H9 (cell line): Measurements from ENCODE around the gene ATXN10. TPM values are rescaled to one million over a fixed set of nuclear protein-coding genes. Genes with fewer than 3 reads are reported as not detected.

Experiments
- DNase-seq: peaks from one replicate; pipeline ENCODE4 v3.0.0-alpha.2; 2017
- H2AFZ ChIP-seq: one replicate; pipeline ENCODE4 v1.6.1; 2013; ENCODE audit warnings: mild to moderate bottlenecking, low read length, control low read depth, moderate library complexity
- H2AK5ac ChIP-seq: 2 replicates; pipeline ENCODE4 v1.6.1; 2013; ENCODE audit warnings: low read length, control low read depth, mixed read lengths; ENCODE audit not compliant: insufficient read length
- H2BK120ac ChIP-seq: one replicate; pipeline ENCODE4 v1.6.1; 2013; ENCODE audit warnings: low read depth, mild to moderate bottlenecking, low read length, control low read depth, inconsistent platforms; ENCODE audit not compliant: poor library complexity, severe bottlenecking
- H2BK12ac ChIP-seq: 2 replicates; pipeline ENCODE4 v1.6.1; 2013; ENCODE audit warnings: low read length, control low read depth, mixed read lengths, low read depth; ENCODE audit not compliant: insufficient read length
- H2BK15ac ChIP-seq: 2 replicates; pipeline ENCODE4 v1.6.1; 2013; ENCODE audit warnings: low read depth, low read length, control low read depth
- H2BK20ac ChIP-seq: one replicate; pipeline ENCODE4 v1.6.1; 2013; ENCODE audit warnings: low read depth, mild to moderate bottlenecking, low read length, control low read depth, inconsistent platforms; ENCODE audit not compliant: poor library complexity, severe bottlenecking
- H2BK5ac ChIP-seq: 2 replicates; pipeline ENCODE4 v1.6.1; 2013; ENCODE audit warnings: low read length, control low read depth, mixed read lengths; ENCODE audit not compliant: insufficient read length
- H3K14ac ChIP-seq: 2 replicates; pipeline ENCODE4 v1.6.1; 2013; ENCODE audit warnings: low read length, control low read depth; ENCODE audit not compliant: insufficient read depth
- H3K18ac ChIP-seq: 2 replicates; pipeline ENCODE4 v1.6.1; 2013; ENCODE audit warnings: low read depth, mild to moderate bottlenecking, mixed read lengths, low read length, control low read depth; ENCODE audit not compliant: insufficient read length
- H3K23ac ChIP-seq: 2 replicates; pipeline ENCODE4 v1.6.1; 2013; ENCODE audit warnings: low read length, control low read depth, mixed read lengths, low read depth; ENCODE audit not compliant: insufficient read length
- H3K23me2 ChIP-seq: 2 replicates; pipeline ENCODE4 v1.6.1; 2013; ENCODE audit warnings: low read depth, mild to moderate bottlenecking, mixed read lengths, low read length, control low read depth; ENCODE audit not compliant: insufficient read length, poor library complexity, severe bottlenecking
- H3K27ac ChIP-seq: 2 replicates; pipeline ENCODE4 v1.5.1; 2013; ENCODE audit warnings: low read length, control low read depth, mixed read lengths, low read depth; ENCODE audit not compliant: insufficient read length
- H3K27me3 ChIP-seq: 2 replicates; pipeline ENCODE4 v1.6.1; 2013; ENCODE audit warnings: low read length, control low read depth, inconsistent platforms; ENCODE audit not compliant: insufficient read depth
- H3K4ac ChIP-seq: 2 replicates; pipeline ENCODE4 v1.6.1; 2013; ENCODE audit warnings: low read depth, mild to moderate bottlenecking, control low read depth, inconsistent platforms, low read length, moderate library complexity
- H3K4me1 ChIP-seq: 2 replicates; pipeline ENCODE4 v1.6.1; 2013; ENCODE audit warnings: low read length, control low read depth, inconsistent platforms; ENCODE audit not compliant: insufficient read depth
- H3K4me2 ChIP-seq: 2 replicates; pipeline ENCODE4 v1.6.1; 2013; ENCODE audit warnings: low read length, control low read depth, mixed read lengths; ENCODE audit not compliant: insufficient read length, insufficient read depth
- H3K56ac ChIP-seq: 2 replicates; pipeline ENCODE4 v1.6.1; 2013; ENCODE audit warnings: low read depth, mild to moderate bottlenecking, mixed read lengths, low read length, control low read depth; ENCODE audit not compliant: insufficient read length
- H3K79me1 ChIP-seq: 2 replicates; pipeline ENCODE4 v1.6.1; 2013; ENCODE audit warnings: low read depth, mild to moderate bottlenecking, moderate library complexity, low read length, control low read depth, inconsistent platforms; ENCODE audit not compliant: insufficient read depth, poor library complexity, severe bottlenecking
- H3K79me2 ChIP-seq: 2 replicates; pipeline ENCODE4 v1.6.1; 2013; ENCODE audit warnings: low read length, control low read depth, inconsistent platforms; ENCODE audit not compliant: insufficient read depth
- H3K9ac ChIP-seq: 2 replicates; pipeline ENCODE4 v1.6.1; 2013; ENCODE audit warnings: low read length, control low read depth, mixed read lengths; ENCODE audit not compliant: insufficient read length; ENCODE audit errors: extremely low read depth
- H3K9me3 ChIP-seq: one replicate; pipeline ENCODE4 v1.6.1; 2013; ENCODE audit warnings: low read depth, low read length, inconsistent platforms; ENCODE audit not compliant: control insufficient read depth
- H3T11ph ChIP-seq: one replicate; pipeline ENCODE4 v1.6.1; 2013; ENCODE audit warnings: mild to moderate bottlenecking, low read length, control low read depth, inconsistent platforms
- H4K20me1 ChIP-seq: one replicate; pipeline ENCODE4 v1.6.1; 2013; ENCODE audit not compliant: control insufficient read depth, insufficient read length, insufficient read depth
- H4K5ac ChIP-seq: 2 replicates; pipeline ENCODE4 v1.6.1; 2013; ENCODE audit warnings: low read depth, mild to moderate bottlenecking, mixed read lengths, low read length, control low read depth; ENCODE audit not compliant: insufficient read length
- H4K8ac ChIP-seq: replicated peaks from 2 replicates; pipeline ENCODE4 v1.6.1; 2013; ENCODE audit warnings: low read length, control low read depth, mixed read lengths, low read depth; ENCODE audit not compliant: insufficient read length
- H4K91ac ChIP-seq: 2 replicates; pipeline ENCODE4 v1.6.1; 2013; ENCODE audit warnings: low read depth, mild to moderate bottlenecking, moderate library complexity, mixed read lengths, low read length, control low read depth; ENCODE audit not compliant: insufficient read length
- H3K27ac Mint-ChIP-seq, 3 experiments: 2 replicates in 2 of 3; 3 replicates in 1 of 3; pipeline ENCODE4 v1.8.0; 2020 to 2021; ENCODE audit warnings: mixed read lengths in 3 of 3, mild to moderate bottlenecking in 1 of 3, moderate library complexity in 1 of 3
- H3K27me3 Mint-ChIP-seq: 2 replicates; pipeline ENCODE4 v1.8.0; 2021; ENCODE audit warnings: low read depth, mild to moderate bottlenecking, moderate library complexity, mixed read lengths
- H3K36me3 Mint-ChIP-seq, 3 experiments: 2 replicates in 2 of 3; 3 replicates in 1 of 3; pipeline ENCODE4 v1.8.0; 2020 to 2021; ENCODE audit warnings: low read depth in 3 of 3, mixed read lengths in 3 of 3; ENCODE audit not compliant: insufficient read depth in 1 of 3
- H3K4me1 Mint-ChIP-seq, 2 experiments: 2 replicates each; pipeline ENCODE4 v1.8.0; 2020; ENCODE audit warnings: mixed read lengths in 2 of 2
- H3K4me3 Mint-ChIP-seq, 2 experiments: 2 replicates in 1 of 2; 3 replicates in 1 of 2; pipeline ENCODE4 v1.8.0; 2020 to 2021; ENCODE audit warnings: mild to moderate bottlenecking in 2 of 2, mixed read lengths in 2 of 2, moderate library complexity in 1 of 2
- H3K9me3 Mint-ChIP-seq, 2 experiments: 2 replicates in 1 of 2; 3 replicates in 1 of 2; pipeline ENCODE4 v1.8.0; 2020; ENCODE audit warnings: mild to moderate bottlenecking in 2 of 2, mixed read lengths in 2 of 2, moderate library complexity in 1 of 2
- WGBS: extraction: QIAGEN DNeasy Blood & Tissue Kit; methylation state at CpG from one replicate; pipeline ENCODE4 v1.1.7; 2013; ENCODE audit warnings: missing lambda C conversion rate, low lambda C conversion rate, mixed read lengths; ENCODE audit not compliant: insufficient read length; ENCODE audit errors: extremely low coverage; 5-methylcytosine and 5-hydroxymethylcytosine counted together
- total RNA-seq: library from RNA; stranded (reverse); gene quantifications from 2 replicates; pipeline ENCODE4 v1.2.1, GENCODE V29; 2021
- TF ChIP-seq, protein P1 (sequence below): fragments of 200-600 bp; sonication (generic); conservative IDR thresholded peaks from 3 replicates; pipeline ENCODE4 v1.8.0; 2021; ENCODE audit warnings: antibody characterized with exemption, mild to moderate bottlenecking

Gene ATXN10
- total RNA-seq, 1 experiment from 2014 or later = 210 TPM

DNA sequence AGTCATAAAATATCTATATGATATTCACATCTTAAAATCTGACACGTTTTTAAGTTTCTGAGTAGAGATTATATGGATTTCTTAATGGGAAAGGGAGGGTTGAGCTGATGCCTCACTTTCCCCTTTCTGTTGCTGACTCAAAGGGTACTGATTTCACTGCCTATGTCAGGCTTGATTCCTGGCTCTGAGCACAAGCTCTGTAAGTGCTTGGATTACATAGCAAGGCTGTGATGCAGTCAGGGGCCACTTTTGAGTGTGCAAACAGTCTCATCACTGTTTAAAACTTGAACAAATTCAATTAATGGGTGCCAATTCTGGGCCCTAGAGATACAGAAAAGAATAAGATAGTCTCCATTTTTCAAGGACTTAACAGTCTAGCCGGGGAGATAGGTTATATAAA lies 14.4 kb downstream of the ATXN10 start:
- H3K27me3 ChIP-seq = no peaks in the 10 kb centered on the region
- peaks cover 21% of the 10 kb centered on the region; the same call in 1 of the 2 replicates for H3K79me2 ChIP-seq
- no peak overlapping the region for H2AK5ac ChIP-seq
- no peak overlapping the region for H3K27ac ChIP-seq
- H2BK20ac ChIP-seq = no peak overlapping the region
- Mint-ChIP-seq H3K9me3 (no peaks in the 10 kb centered on the region), H3K27me3 (no peaks in the 10 kb centered on the region), H3K4me1 (peaks cover 2 to 8% of the 10 kb centered on the region in 2 experiments; a peak in 3 of 4 replicates), H3K36me3 (peaks cover 8 to 17% (median 12%) of the 10 kb centered on the region in 3 experiments), H3K27ac (0 out of 7 replicates have a peak overlapping the region, but pooled peaks of 1 of the 3 experiments have one; percentile 51), H3K4me3 (no peak overlapping the region)
- no peak overlapping the region for H3K4me2 ChIP-seq
- no peak overlapping the region for H2BK15ac ChIP-seq
- H2BK5ac ChIP-seq = no peak overlapping the region
- peaks cover 7% of the 10 kb centered on the region for H3K4me1 ChIP-seq
- H3K23ac ChIP-seq = no peak overlapping the region
- peaks cover 10% of the 10 kb centered on the region for H3K79me1 ChIP-seq
- H2BK12ac ChIP-seq = no peak overlapping the region
- H3T11ph ChIP-seq = no peak overlapping the region
- no peak overlapping the region for H3K4ac ChIP-seq
- H2AFZ ChIP-seq = no peak overlapping the region
- no peak overlapping the region for H4K91ac ChIP-seq
- H3K18ac ChIP-seq = no peak overlapping the region
- no peak overlapping the region for H2BK120ac ChIP-seq
- no peaks in the 10 kb centered on the region for H3K23me2 ChIP-seq
- TF ChIP-seq, protein P1, sequence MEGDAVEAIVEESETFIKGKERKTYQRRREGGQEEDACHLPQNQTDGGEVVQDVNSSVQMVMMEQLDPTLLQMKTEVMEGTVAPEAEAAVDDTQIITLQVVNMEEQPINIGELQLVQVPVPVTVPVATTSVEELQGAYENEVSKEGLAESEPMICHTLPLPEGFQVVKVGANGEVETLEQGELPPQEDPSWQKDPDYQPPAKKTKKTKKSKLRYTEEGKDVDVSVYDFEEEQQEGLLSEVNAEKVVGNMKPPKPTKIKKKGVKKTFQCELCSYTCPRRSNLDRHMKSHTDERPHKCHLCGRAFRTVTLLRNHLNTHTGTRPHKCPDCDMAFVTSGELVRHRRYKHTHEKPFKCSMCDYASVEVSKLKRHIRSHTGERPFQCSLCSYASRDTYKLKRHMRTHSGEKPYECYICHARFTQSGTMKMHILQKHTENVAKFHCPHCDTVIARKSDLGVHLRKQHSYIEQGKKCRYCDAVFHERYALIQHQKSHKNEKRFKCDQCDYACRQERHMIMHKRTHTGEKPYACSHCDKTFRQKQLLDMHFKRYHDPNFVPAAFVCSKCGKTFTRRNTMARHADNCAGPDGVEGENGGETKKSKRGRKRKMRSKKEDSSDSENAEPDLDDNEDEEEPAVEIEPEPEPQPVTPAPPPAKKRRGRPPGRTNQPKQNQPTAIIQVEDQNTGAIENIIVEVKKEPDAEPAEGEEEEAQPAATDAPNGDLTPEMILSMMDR = no peak
- no peaks in the 10 kb centered on the region for H3K9me3 ChIP-seq
- H4K8ac ChIP-seq = no peak overlapping the region
- no peak overlapping the region for H3K9ac ChIP-seq
- H3K56ac ChIP-seq = no peak overlapping the region
- H4K5ac ChIP-seq = no peak overlapping the region
- WGBS = no CpG with 5 or more reads among the region's 2 CpGs
- no peak for DNase-seq
- no peaks in the 10 kb centered on the region for H4K20me1 ChIP-seq
- H3K14ac ChIP-seq = no peak overlapping the region
